SK-N-SH (cell line): ENCODE measurements around the gene ADCY6. TPM values are rescaled to one million over a fixed set of nuclear protein-coding genes. Genes with fewer than 3 reads are reported as not detected.

ENCODE experiments used
- CTCF ChIA-PET: fragments of 300-600, 350-600 bp; formaldehyde crosslinking; extraction: SDS; loops from one replicate; lab custom pipeline; 2021; lab: Yijun Ruan, JAX
- POLR2A ChIA-PET: fragments of 350-600 bp; sonication (Branson Sonifier 250); formaldehyde crosslinking; extraction: SDS; loops from one replicate; lab custom pipeline; 2020; ENCODE audit warnings: antibody characterized with exemption, inconsistent platforms; lab: Yijun Ruan, JAX
- DNase-seq: peaks from one replicate; pipeline ENCODE4 v3.0.0; 2012
- H2AFZ ChIP-seq: fragments of 200-600 bp; sonication (generic); 2 replicates; pipeline ENCODE4 v1.8.1; 2016; ENCODE audit warnings: antibody characterized with exemption, mild to moderate bottlenecking, low read depth
- H3F3A ChIP-seq: fragments of 200-600 bp; sonication (generic); replicated peaks from 2 replicates; pipeline ENCODE3; 2016; ENCODE audit warnings: antibody characterized with exemption, mild to moderate bottlenecking; ENCODE audit not compliant: insufficient read depth
- H3K27ac ChIP-seq, 2 experiments: fragments of 200-500 bp in 1 of 2; fragments of 200-600 bp in 1 of 2; sonication (Bioruptor generic) in 1 of 2; sonication (generic), shearing (Covaris generic) in 1 of 2; 2 replicates each; pipeline versions ENCODE4 v1.5.1 to v1.6.1; 2014 to 2016; ENCODE audit warnings: low read depth in 2 of 2, inconsistent platforms in 1 of 2, low read length in 1 of 2, mild to moderate bottlenecking in 1 of 2, mixed read lengths in 1 of 2
- H3K27me3 ChIP-seq: fragments of 200-600 bp; sonication (generic), shearing (Covaris generic); 2 replicates; pipeline ENCODE4 v1.6.1; 2016; ENCODE audit warnings: mixed run types; ENCODE audit not compliant: insufficient read depth
- H3K36me3 ChIP-seq, 2 experiments: fragments of 200-500 bp in 1 of 2; fragments of 200-600 bp in 1 of 2; sonication (Bioruptor generic) in 1 of 2; sonication (generic) in 1 of 2; replicated peaks in 1 of 2; 2 replicates each; pipeline versions ENCODE3 to v1.5.1; 2014 to 2016; ENCODE audit warnings: low read length in 1 of 2, mild to moderate bottlenecking in 1 of 2; ENCODE audit not compliant: insufficient read depth in 2 of 2, control insufficient read depth in 1 of 2
- H3K4me1 ChIP-seq, 2 experiments: fragments of 200-500 bp in 1 of 2; fragments of 200-600 bp in 1 of 2; sonication (Bioruptor generic) in 1 of 2; sonication (generic), shearing (Covaris generic) in 1 of 2; 2 replicates each; pipeline versions ENCODE4 v1.5.1 to v1.6.1; 2014 to 2016; ENCODE audit warnings: low read depth in 1 of 2, low read length in 1 of 2, mixed run types in 1 of 2; ENCODE audit not compliant: insufficient read depth in 2 of 2, control insufficient read depth in 1 of 2
- H3K4me2 ChIP-seq: fragments of 200-600 bp; sonication (generic), shearing (Covaris generic); 2 replicates; pipeline ENCODE4 v1.6.1; 2017; ENCODE audit warnings: mixed run types
- H3K4me3 ChIP-seq, 2 experiments: fragments of 200-500 bp in 1 of 2; fragments of 200-600 bp in 1 of 2; sonication (Bioruptor generic) in 1 of 2; sonication (generic), shearing (Covaris generic) in 1 of 2; 2 replicates each; pipeline versions ENCODE4 v1.5.1 to v1.8.1; 2014 to 2016; ENCODE audit warnings: low read depth in 2 of 2, inconsistent platforms in 1 of 2, low read length in 1 of 2, mild to moderate bottlenecking in 1 of 2, mixed read lengths in 1 of 2, moderate library complexity in 1 of 2
- H3K79me2 ChIP-seq: fragments of 200-600 bp; sonication (generic); 2 replicates; pipeline ENCODE4 v1.8.1; 2017; ENCODE audit warnings: mild to moderate bottlenecking; ENCODE audit not compliant: insufficient read depth
- H3K9ac ChIP-seq: fragments of 200-600 bp; sonication (generic); 2 replicates; pipeline ENCODE4 v1.6.1; 2017; ENCODE audit warnings: mixed run types
- H3K9me2 ChIP-seq: fragments of 200-600 bp; sonication (generic); 2 replicates; pipeline ENCODE4 v1.6.1; 2017; ENCODE audit warnings: mixed run types
- H3K9me3 ChIP-seq: fragments of 200-600 bp; sonication (generic); 2 replicates; pipeline ENCODE4 v1.6.1; 2017; ENCODE audit warnings: mixed run types, mild to moderate bottlenecking, moderate library complexity
- H4K20me1 ChIP-seq: fragments of 200-600 bp; sonication (generic); 2 replicates; pipeline ENCODE4 v1.6.1; 2017; ENCODE audit warnings: mild to moderate bottlenecking, mixed run types; ENCODE audit not compliant: insufficient read depth
- CHD2 ChIP-seq: fragments of 150-350 bp; IDR thresholded peaks from 2 replicates; pipeline ENCODE4 v1.6.1; 2018; ENCODE audit warnings: low read length; ENCODE audit not compliant: partially characterized antibody
- ELF1 ChIP-seq: IDR thresholded peaks from 2 replicates; pipeline ENCODE4 v1.4.0; 2012
- EP300 ChIP-seq, 2 experiments: IDR thresholded peaks; 2 replicates each; pipeline versions ENCODE4 v1.4.0 to v1.6.1; 2012; ENCODE audit warnings: borderline replicate concordance in 1 of 2, low read depth in 1 of 2, low read length in 1 of 2
- EZH2phosphoT487 ChIP-seq: fragments of 200-600 bp; sonication (generic); IDR thresholded peaks from 2 replicates; pipeline ENCODE4 v1.6.1; 2017; ENCODE audit warnings: low read depth, mixed run types, mild to moderate bottlenecking, antibody characterized with exemption, moderate library complexity, borderline replicate concordance
- FOSL2 ChIP-seq: IDR thresholded peaks from 2 replicates; pipeline ENCODE4 v1.4.0; 2012; ENCODE audit warnings: low read depth, mild to moderate bottlenecking, moderate library complexity, borderline replicate concordance
- FOXJ3 ChIP-seq: sonication (generic); formaldehyde crosslinking; IDR thresholded peaks from 2 replicates; pipeline ENCODE4 v1.5.1; 2020; ENCODE audit warnings: mild to moderate bottlenecking, missing genetic modification reagents
- GABPA ChIP-seq: IDR thresholded peaks from 2 replicates; pipeline ENCODE4 v1.4.0; 2012; ENCODE audit warnings: low read depth, mild to moderate bottlenecking
- GATA2 ChIP-seq: sonication (generic); formaldehyde crosslinking; IDR thresholded peaks from 2 replicates; pipeline ENCODE4 v1.5.0; 2020; ENCODE audit warnings: mild to moderate bottlenecking, missing genetic modification reagents
- MEF2A ChIP-seq: IDR thresholded peaks from 2 replicates; pipeline ENCODE4 v1.4.0; 2012; ENCODE audit warnings: low read depth, borderline replicate concordance
- MXI1 ChIP-seq: IDR thresholded peaks from 2 replicates; pipeline ENCODE4 v1.6.1; 2012; ENCODE audit warnings: mild to moderate bottlenecking, low read depth, low read length, improper control_type of control experiment
- RAD21 ChIP-seq: IDR thresholded peaks from 2 replicates; pipeline ENCODE4 v1.6.1; 2012; ENCODE audit warnings: mild to moderate bottlenecking, low read length
- RCOR1 ChIP-seq: fragments of 150-350 bp; IDR thresholded peaks from 2 replicates; pipeline ENCODE4 v1.6.1; 2017; ENCODE audit warnings: antibody characterized with exemption, low read length
- RFX5 ChIP-seq: IDR thresholded peaks from 2 replicates; pipeline ENCODE4 v1.6.1; 2012; ENCODE audit warnings: mild to moderate bottlenecking, improper control_type of control experiment, low read length
- SIN3A ChIP-seq: IDR thresholded peaks from 2 replicates; pipeline ENCODE4 v1.6.1; 2012; ENCODE audit warnings: low read depth, mild to moderate bottlenecking, low read length, moderate library complexity, borderline replicate concordance
- SMC3 ChIP-seq: IDR thresholded peaks from 2 replicates; pipeline ENCODE4 v1.6.1; 2012; ENCODE audit warnings: low read depth, low read length, improper control_type of control experiment
- TAF1 ChIP-seq: IDR thresholded peaks from 2 replicates; pipeline ENCODE4 v1.6.1; 2012; ENCODE audit warnings: low read depth, mild to moderate bottlenecking, low read length, moderate library complexity, borderline replicate concordance
- TEAD4 ChIP-seq: IDR thresholded peaks from 2 replicates; pipeline ENCODE4 v1.4.0; 2012; ENCODE audit warnings: mild to moderate bottlenecking, borderline replicate concordance; ENCODE audit not compliant: insufficient read depth
- YY1 ChIP-seq: IDR thresholded peaks from 2 replicates; pipeline ENCODE4 v1.4.0; 2012; ENCODE audit warnings: low read depth, mild to moderate bottlenecking
- ZBTB33 ChIP-seq: IDR thresholded peaks from 2 replicates; pipeline ENCODE4 v1.4.0; 2012; ENCODE audit warnings: low read depth, borderline replicate concordance
- WGBS: methylation state at CpG from one replicate; pipeline ENCODE4 v1.1.6; 2017; ENCODE audit warnings: low lambda C conversion rate; 5-methylcytosine and 5-hydroxymethylcytosine counted together
- polyA plus RNA-seq, 3 experiments: library from polyadenylated mRNA; depleted of rRNA; stranded (reverse); fragments of >200 nt; gene quantifications; 2 replicates each; pipeline ENCODE4 v1.2.3, GENCODE V29; 2012
- TF ChIP-seq, protein P1 (sequence below): fragments of 150-350 bp; IDR thresholded peaks from 2 replicates; pipeline ENCODE4 v1.6.1; 2017; ENCODE audit warnings: antibody characterized with exemption, low read length, low read depth, borderline replicate concordance
- TF ChIP-seq, protein P2 (sequence below): IDR thresholded peaks from 2 replicates; pipeline ENCODE4 v1.4.0; 2012; ENCODE audit warnings: low read depth, borderline replicate concordance

Gene ADCY6
- polyA plus RNA-seq, 1 of the 3 experiments (the other 2 are of a cell fraction), result 36.0 TPM

DNA sequence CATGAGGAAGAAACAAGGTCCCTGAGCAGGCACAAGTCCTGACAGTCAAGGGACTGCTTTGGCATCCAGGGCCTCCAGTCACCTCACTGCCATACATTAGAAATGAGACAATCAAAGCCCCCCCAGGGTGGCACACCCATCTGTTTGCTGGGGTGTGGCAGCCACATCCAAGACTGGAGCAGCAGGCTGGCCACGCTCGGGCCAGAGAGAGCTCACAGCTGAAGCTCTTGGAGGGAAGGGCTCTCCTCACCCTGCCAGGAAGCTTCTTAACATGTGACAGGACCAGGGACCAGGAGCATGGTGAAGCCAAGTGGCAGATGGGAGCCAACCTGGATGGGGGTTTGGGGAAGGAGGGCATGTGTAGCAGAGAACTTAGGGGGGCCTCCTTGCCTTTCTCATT, 39.4 kb upstream of the ADCY6 start (continued):
- TF ChIP-seq RCOR1, result no peak
- no peak for TF ChIP-seq MXI1
- no peak for TF ChIP-seq TEAD4
- no peak for TF ChIP-seq SMC3
- TF ChIP-seq GABPA, result no peak
- TF ChIP-seq ZBTB33, result no peak
- TF ChIP-seq GATA2 (CRISPR knock-in tag), result no peak
- TF ChIP-seq FOXJ3 (CRISPR knock-in tag), result no peak
- TF ChIP-seq, all 33 proteins: peak for 0

DNA sequence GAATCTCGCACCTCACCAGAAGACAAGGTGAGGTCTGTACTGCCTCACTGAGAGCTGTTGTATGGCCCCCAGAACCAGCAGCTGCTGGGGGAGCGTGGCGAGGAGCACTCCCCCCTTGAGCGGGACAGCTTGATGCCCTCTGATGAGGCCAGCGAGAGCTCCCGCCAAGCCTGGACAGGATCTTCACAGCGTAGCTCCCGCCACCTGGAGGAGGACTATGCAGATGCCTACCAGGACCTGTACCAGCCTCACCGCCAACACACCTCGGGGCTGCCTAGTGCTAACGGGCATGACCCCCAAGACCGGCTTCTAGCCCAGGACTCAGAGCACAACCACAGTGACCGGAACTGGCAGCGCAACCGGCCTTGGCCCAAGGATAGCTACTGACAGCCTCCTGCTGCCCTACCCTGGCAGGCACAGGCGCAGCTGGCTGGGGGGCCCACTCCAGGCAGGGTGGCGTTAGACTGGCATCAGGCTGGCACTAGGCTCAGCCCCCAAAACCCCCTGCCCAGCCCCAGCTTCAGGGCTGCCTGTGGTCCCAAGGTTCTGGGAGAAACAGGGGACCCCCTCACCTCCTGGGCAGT, 38.7 kb upstream of the ADCY6 start:
- H3K27me3 ChIP-seq, result no peaks in the 10 kb centered on the region
- no peak overlapping the region for H3K9ac ChIP-seq
- CTCF ChIA-PET, result interaction anchor here (1.3 to 3.0 kb wide), 5 partner anchors 12 to 169 kb away, joined by 5 to 16 read pairs (median 14); partner anchors contain the start of gene DDX23
- H3F3A ChIP-seq, result no peaks in the 10 kb centered on the region
- no peaks in the 10 kb centered on the region for H3K4me1 ChIP-seq
- 90% methylated on average over 4 of the region's 17 CpGs for WGBS
- peaks cover 9% of the 10 kb centered on the region; the same call in 1 of the 2 replicates for H4K20me1 ChIP-seq
- H3K79me2 ChIP-seq, result no peaks in the 10 kb centered on the region
- POLR2A ChIA-PET, result interaction anchor here (0.8 to 1.6 kb wide), 4 partner anchors 8 to 38 kb away, joined by 3 read pairs; partner anchors contain the start of genes CACNB3 and DDX23
- H3K27ac ChIP-seq, result no peak overlapping the region
- no peak overlapping the region for H3K4me2 ChIP-seq
- no peak overlapping the region for H2AFZ ChIP-seq
- H3K9me3 ChIP-seq, result no peaks in the 10 kb centered on the region
- no peak overlapping the region for H3K4me3 ChIP-seq
- no peak for TF ChIP-seq YY1
- no peak for TF ChIP-seq EZH2phosphoT487
- no peak for TF ChIP-seq ZBTB33
- TF ChIP-seq MEF2A, result no peak
- no peak for TF ChIP-seq TEAD4
- TF ChIP-seq TAF1, result no peak
- TF ChIP-seq, protein P1, sequence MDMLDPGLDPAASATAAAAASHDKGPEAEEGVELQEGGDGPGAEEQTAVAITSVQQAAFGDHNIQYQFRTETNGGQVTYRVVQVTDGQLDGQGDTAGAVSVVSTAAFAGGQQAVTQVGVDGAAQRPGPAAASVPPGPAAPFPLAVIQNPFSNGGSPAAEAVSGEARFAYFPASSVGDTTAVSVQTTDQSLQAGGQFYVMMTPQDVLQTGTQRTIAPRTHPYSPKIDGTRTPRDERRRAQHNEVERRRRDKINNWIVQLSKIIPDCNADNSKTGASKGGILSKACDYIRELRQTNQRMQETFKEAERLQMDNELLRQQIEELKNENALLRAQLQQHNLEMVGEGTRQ, result no peak
- no peak for TF ChIP-seq ELF1
- no peak for TF ChIP-seq RFX5
- no peak for TF ChIP-seq SMC3
- no peak for TF ChIP-seq EP300 (IDR thresholded peaks at IDR 0.05; ENCODE audit: borderline replicate concordance in 1 of 2, low read depth in 1 of 2, low read length in 1 of 2)
- no peak for TF ChIP-seq SIN3A
- no peak for TF ChIP-seq FOSL2
- TF ChIP-seq FOXJ3 (CRISPR knock-in tag), result no peak
- no peak for TF ChIP-seq RAD21
- TF ChIP-seq GATA2 (CRISPR knock-in tag), result no peak
- TF ChIP-seq, protein P2, sequence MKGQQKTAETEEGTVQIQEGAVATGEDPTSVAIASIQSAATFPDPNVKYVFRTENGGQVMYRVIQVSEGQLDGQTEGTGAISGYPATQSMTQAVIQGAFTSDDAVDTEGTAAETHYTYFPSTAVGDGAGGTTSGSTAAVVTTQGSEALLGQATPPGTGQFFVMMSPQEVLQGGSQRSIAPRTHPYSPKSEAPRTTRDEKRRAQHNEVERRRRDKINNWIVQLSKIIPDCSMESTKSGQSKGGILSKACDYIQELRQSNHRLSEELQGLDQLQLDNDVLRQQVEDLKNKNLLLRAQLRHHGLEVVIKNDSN, result no peak
- no peak for TF ChIP-seq CHD2
- no peak for DNase-seq
- H3K9me2 ChIP-seq, result no peaks in the 10 kb centered on the region
- H3K36me3 ChIP-seq, result peaks cover 3 to 90% of the 10 kb centered on the region in 2 experiments
